HG03108 (cell line): Measurements from ENCODE around the gene KRT13.

Experiments
- ATAC-seq: cut with Tn5 transposase; IDR thresholded peaks from one replicate; pipeline ENCODE4 v1.9.1; 2021; ENCODE audit warnings: moderate library complexity; ENCODE audit not compliant: unreplicated experiment

Gene KRT13

DNA sequence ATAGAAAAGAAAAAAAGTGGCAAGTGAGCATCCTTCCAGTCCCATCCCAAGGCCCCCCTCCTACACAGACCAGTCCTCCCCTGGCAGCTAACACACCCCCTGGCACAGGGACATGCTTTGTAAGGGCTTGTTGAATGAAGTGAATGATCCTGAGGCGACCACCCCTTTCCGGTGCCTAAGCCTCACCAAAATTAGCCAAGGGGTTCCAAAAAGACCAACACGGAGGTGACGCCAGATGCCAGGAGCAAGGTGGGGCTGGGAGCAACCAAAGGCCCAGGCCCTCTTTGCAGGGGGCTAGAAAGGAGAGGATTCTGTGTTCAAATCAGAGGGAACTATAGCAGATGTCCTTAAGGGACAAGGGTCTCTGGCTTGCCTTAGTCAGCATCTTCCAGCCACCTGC is 30.0 kb downstream of the KRT13 start:
- no peak for ATAC-seq

DNA sequence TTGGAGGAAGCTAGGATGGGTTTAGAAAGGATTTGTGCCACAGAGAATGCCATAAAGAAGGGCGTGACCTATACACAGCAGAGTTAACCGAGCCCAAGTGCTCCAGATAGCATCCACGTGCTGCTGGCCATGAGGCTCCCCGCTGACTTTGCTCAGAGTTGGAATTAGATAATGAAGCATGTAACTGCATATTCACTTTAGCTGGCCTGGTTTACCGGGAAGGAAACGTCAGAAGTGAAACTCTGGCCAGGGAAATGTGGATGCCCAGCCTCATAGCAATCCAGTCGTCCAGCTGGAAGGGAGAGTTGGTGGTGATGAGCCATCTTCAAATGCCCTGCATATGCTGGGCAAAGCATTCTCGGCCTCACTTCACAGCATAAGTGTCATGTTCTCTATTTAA is 30.5 kb downstream of the KRT13 start:
- ATAC-seq: no peak

DNA sequence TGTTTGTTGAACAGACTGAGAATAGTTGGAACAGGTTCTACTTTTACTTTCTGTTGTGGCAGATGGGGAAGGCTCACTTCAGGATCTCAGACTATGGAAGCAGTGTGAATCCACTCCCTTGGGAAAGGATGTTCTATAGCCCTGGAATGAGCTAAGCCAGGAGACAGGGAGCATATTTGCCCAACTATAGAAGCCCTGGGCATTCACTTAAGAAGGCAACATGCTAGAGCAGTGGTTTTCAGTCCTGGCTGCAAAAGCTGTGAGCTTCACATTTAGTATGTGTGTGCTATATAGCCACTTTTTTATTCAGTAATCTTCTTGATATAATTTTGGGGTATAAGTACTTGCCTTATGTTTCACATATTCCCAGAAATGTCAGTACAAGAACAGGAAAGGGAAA is 37.1 kb downstream of the KRT13 start:
- no peak for ATAC-seq

DNA sequence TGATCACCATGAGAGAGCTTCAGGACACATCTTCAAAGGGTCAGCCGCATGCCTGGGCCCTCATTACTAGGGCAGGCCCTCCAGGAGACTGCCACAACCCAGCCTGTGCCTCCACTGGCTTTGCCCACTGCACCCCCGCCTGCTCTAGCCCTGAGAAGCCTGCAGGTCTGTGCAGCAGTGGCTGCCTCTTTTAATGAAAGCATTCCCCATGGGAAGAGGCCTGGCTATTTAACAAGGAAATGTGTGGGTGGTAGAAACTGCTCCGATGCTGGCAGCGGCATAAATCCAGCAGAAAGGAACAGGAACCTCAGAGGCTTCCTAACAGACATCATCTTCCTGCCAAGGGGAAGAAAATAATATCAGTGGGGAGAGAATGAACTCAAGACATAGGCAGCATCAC is 37.9 kb downstream of the KRT13 start:
- no peak for ATAC-seq

DNA sequence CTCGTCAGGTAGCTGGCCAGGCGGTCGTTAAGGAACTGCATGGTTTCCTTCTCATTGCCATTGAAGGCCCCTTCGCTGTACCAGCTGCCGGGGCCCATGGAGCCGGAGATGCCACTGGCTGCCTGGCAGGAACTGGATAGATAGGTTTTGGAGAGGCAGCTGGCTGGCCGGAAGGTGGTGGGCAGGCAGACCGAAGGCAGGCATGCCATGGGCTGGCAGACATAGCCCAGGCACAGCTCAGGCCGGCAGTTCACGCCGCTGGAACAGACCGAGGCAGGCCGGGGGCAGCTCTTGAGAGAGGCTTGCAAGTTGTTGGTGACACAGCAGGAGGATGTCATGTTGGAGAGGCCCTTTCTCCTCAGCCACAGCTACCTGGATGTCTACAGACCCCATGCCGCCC is 38.4 kb downstream of the KRT13 start, which contains the start of gene KRT32:
TSS of gene KRT32 (minus strand) at position 399 of the 400 bp plus-strand sequence. CDS start at position 338, 61 bp downstream.
- no peak for ATAC-seq

DNA sequence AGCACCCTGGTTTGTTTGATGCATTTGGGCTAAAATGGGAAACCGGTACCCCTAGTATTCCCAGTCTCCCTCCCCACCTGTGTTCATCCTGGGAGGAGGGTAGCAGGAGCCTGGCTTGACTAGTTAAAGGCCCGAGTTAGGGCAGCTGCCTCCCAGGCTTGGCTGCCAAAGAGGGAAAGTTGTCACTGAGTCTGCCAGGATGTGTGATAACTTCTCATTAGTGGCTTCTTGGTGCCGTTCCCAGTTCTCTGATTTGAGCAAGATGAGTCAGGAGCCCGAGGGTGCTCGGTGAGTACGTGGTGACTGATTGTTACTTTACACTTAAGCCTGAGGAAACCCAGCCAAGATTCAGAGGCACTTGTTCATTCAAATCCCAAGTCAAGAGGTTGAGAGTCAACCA is 40.7 kb downstream of the KRT13 start:
- no peak for ATAC-seq

DNA sequence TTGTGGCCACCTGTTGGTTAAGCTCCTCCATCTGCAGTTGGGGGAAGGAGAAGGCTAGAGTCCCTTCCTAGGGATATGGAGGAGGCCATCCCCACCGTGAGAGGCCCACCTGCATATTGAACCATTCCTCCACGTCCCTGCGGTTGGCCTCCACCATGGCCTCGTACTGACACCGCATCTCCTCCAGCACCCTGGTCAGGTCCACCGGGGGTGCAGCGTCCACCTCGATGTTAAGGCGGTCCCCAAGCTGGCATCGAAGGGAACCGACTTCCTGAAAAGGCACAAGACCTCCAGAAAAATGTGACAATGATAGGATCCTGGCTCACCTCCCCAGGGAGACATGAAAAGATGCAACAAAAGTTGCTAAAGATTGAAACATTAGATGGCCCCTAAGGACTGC is 41.2 kb downstream of the KRT13 start:
- no peak for ATAC-seq

DNA sequence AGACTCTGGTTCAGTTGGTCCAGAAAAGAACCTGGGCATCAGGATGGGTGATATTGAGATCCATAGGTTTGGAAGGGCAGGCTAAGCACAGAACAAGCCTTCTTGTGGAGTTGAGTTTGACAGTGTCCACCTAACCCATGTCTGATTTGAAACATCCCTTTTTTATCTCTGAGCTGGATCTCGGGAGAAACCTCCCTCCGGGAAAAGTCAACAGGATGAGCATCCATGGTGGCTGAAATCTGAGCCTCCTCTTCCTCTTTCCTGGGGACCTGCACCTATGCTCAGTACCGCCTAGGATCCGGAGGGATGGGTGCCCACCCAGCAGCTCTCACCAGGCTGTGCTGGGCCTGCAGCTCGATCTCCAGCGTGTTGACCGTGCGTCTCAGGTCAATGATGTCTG is 41.7 kb downstream of the KRT13 start:
- no peak for ATAC-seq

DNA sequence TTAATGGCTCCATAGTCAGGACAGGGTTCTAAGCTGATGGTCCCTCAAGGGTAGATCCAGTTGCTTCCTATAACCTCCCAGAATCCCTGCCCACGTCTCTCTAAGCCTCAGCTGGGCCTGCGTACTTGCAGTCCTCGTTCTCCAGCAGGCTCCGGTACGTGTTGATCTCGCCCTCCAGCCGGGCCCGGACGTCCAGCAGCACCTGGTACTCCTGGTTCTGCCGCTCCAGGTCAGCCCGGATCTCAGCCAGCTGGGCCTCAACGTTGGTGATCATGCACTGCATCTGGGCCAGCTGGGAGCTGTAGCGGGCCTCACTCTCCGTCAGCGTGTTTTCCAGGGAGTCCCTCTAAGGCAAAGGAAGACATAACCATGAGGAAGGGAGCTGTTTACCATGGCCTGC is 42.7 kb downstream of the KRT13 start:
- ATAC-seq: no peak

DNA sequence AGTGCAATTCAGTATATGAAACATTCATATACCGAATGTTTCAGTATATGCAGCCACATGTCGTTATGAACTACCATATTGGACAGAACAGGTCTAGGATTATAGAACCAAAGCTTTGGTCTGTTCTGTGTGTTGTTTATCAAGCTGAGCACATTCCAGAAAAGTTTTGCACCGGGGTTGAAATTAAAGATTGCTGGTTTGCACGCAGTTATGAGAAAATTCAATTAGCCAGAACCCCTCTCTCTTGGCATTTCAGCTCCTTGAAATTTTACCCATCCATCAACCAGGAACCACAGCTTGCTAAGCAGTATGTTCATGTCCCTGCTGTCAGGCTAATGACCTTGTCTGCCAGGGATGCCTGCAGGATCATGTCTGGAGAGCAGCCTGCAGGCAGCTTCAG is 47.7 kb downstream of the KRT13 start:
- no peak for ATAC-seq

DNA sequence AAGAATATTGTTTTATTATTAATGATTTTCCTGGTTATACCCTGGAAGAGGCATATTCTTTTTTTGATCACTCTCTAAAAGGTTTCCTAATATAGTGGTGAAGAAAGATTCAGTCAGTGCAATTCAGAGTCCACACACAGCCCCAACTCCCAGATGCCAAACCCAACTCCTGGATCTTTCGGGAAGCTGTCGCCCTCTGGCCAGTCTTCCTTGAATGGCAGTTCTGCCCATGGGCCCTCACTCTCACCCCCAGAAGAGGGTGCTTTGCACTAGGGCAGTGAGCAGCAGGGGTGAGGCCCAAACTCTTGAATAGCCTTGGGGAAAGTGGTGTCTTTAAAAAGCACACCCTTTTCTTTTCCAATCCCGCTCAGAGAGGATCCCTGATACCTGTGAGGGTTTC is 49.2 kb downstream of the KRT13 start:
- ATAC-seq: no peak

DNA sequence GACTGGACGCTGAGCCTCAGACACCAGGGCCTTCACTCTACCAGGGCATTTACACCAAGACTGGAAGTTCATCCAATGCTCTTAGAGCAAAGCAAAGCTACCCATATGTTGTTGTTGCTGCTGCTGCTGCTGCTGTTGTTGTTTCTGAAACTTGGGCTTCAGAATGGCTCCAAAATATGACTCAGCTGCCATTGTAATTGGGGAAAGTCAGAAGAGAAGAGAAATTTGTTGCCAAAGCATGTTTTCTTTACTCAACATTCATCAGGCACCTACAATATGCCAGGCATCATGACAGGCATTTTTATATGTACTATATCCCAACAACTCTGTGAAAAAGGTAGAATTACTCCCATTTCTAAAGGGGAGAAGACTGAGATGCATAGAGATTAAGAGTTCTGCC is 50.2 kb downstream of the KRT13 start:
- ATAC-seq: no peak

DNA sequence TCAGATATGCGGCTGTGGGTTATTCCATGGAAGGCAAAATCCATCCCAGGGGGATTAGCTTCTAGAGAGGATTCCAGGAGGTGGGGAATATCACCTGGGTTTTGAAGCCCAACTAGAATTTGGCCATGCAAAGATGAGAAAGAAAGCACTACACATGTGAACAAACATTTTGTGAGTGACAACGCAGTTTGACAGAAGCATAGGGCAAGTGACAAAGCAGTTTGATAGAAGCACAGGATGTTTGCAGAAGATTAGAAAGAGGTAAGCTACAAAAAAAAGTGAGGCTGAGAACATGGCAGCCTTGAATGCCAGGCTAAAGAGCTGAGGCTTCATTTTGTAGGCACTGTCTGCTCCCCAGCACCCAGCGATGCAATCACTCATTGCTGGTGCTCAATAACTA is 52.3 kb downstream of the KRT13 start:
- no peak for ATAC-seq

DNA sequence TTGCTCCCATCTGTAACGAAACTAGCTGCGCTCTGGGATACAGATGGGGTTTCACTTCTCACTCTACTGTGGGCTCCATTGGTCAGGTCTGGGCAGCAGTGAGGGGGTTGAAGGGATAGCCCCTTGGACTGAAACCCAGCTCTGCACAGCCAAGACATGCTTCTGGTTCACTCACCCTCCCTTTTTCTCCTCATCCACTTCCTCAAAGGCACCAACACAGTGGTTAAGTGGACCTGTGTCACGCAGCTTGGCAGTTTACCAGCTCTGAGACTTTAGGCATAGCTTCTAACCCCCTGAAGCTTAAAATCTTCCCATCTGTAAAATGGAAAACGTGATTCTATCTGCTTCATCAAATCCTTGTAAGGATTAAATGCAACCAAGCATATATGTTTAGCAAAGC is 53.1 kb downstream of the KRT13 start:
- ATAC-seq: no peak

DNA sequence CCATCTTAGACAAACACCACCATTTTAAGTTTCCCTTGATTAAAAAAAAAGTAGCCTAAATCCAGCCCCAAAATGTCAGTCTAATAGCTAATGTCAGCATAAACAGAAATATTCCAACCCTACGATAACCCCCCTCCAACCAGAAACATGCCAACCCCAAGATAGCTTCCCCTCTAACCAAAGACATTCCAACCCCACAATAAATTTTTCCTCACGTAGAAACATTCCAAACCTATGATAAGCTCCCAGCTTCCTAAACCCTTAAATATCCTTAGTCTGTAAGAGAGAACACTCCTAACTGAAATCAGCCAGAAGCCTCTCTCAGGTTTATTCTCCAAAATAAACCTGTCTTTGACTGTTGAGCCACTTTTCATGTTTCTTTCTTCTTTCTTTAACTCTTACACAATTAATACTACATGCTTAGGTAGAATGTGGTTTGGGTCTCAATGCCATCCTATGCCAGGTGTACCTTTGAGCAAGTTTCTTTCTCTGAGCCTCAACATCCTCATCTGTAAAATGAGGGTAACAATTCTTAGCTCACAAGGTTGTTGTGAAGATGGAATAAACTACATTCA is 54.2 kb downstream of the KRT13 start:
- no peak for ATAC-seq
